Stimulated activated CD8-positive, alpha-beta memory T cell treated with anti-CD3 and anti-CD28 coated beads, Interleukin-7, amount 100 ng/mL, for 4 hours (primary cell): ENCODE results near the gene ZNF157.
"Not testable (repeated sequence)": the region's sequence is repeated elsewhere in the genome, so short reads cannot be mapped to it uniquely, and the experiment has no call there.

Experiments used
- DNase-seq, 2 donors: peaks; one replicate each; pipeline ENCODE4 v3.0.0-alpha.2; 2020; ENCODE audit warnings: low read depth in 2 of 2

ZNF157 gene

DNA sequence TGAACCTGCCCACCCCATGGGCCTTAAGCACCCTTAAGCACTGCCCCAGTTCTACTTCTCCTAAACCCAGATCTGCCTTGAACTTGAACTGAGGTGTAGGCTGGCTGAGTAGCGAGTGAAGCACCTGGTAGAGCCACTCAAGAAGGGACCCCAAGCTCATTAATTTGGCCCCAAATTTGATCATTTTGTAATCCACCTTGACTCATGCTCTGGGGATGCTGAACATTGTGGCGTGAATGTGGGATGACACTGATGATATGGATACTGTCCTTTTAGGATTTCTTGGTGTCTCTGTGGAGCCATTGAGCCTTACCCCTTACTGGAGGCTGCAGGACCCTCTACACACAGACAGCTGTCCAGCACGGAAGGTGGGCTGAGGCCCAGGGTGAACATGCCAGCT lies at the start of gene ZNF157:
ZNF157 (plus strand) TSS at position 301 of the 400 bp plus-strand sequence; CDS start at position 392, 91 bp downstream.
- DNase-seq = no peak

DNA sequence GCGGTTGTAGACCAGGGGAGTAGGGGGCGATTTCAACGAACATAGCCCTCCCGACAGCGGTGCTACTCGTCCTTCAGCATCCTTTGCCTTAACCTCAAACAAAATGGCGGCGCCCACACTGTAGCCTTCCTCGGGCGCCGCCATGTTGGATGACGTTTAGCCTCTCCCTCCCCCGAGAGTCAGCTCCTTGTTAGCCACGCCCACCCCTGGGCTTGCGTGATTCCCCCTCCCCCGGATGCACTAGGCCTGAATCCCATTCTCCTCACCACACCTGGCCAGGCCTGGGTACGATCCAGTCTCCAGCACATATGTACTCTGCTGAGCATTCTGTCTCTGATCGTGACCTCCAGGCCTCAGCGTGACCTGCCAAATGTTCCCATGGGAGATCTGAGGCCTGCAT lies 49.0 kb upstream of the ZNF157 start:
- no peak for DNase-seq

- no peak for DNase-seq
These were observed 48.5 kb upstream of the ZNF157 start for GRCh38 chrX:47321823-47322371.

GRCh38 chrX:47327902-47328301 lies 42.5 kb upstream of the ZNF157 start:
- no peak for DNase-seq

DNA sequence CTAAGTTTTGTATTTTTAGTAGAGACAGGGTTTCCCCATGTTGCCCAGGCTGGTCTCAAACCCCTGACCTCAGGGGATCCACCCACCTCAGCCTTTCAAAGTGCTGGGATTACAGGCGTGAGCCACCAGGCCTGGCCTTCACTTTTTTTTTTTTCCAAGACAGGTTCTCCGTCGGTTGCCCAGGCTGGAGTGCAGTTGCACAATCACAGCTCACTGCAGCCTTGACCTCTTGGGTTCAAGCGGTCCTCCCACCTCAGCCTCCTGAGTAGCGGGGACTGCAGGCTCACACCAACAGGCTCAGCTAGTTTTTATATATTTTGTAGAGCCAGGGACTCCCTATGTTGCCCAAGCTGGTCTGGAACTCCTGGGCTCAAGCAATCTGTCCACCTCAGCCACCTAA lies 37.6 kb upstream of the ZNF157 start:
- DNase-seq = not testable (repeated sequence)

DNA sequence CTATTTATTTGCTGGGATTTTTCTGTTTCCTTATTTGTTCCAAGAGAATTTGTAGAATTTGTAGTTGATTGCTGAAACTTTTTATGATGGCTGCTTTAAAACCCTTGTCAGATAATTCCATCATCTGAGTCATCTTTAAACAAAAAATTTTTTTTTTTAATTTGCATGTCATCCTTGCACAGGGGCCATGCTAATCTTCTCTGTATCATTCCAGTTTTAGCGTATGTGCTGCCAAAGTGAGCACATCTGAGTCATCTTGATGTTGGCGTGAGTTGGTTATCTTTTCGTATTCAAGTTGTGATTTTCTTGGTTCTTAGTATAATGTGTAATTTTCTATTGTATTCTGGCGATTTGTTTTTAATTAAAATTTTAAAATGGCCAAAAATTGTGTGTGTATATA lies 18.7 kb upstream of the ZNF157 start:
- no peak for DNase-seq

GRCh38 chrX:47358387-47359065 lies 11.9 kb upstream of the ZNF157 start:
- no peak for DNase-seq

- DNase-seq = no peak
These were observed 9.8 kb upstream of the ZNF157 start for GRCh38 chrX:47360423-47361179.

DNA sequence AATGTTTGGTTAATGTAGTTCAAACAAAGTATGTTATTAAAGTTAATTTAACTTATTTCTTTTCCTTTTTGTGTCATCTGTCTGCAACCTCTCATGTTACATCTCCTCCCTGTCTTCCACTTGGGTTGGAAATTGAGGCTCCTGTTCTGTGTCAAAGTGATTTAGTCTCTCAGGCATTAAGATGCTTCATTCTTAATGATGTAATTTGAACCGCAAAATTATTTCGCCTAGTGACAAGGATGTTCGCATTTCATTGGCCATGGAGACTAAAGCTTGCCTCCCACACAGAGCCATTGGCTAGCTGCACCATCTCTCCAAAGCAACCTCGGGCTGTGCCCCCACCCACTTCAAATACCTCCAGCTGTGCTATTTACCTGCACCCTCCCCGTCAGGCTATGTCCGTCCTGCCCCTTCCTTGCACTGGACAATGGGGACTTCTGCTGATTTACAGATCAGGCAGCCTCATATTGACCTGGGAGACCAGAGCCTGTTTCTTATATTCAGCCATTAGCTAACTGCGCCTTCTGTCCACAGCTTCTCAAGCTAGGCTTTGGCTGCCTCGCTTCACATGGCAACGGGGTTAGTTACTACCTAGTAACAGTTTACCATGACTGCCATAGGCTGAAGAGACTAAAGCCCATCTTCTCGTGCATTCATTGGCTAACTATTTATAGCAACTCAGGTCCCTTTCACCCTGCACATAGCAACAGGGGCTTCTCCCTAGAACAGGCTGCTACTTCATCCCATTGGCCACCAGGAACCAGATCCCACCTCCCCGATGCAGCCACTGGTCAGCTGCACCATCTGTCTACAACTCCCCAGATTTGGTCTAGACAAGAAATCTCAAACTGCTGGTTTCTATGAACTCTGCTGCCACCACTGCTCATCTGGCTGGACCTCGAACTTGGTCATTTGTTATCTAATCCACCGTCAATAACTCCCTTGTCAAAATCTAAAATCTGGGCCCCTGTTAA lies 8.6 kb upstream of the ZNF157 start:
- DNase-seq = peak in 1 of 2 donors; percentile 20

DNA sequence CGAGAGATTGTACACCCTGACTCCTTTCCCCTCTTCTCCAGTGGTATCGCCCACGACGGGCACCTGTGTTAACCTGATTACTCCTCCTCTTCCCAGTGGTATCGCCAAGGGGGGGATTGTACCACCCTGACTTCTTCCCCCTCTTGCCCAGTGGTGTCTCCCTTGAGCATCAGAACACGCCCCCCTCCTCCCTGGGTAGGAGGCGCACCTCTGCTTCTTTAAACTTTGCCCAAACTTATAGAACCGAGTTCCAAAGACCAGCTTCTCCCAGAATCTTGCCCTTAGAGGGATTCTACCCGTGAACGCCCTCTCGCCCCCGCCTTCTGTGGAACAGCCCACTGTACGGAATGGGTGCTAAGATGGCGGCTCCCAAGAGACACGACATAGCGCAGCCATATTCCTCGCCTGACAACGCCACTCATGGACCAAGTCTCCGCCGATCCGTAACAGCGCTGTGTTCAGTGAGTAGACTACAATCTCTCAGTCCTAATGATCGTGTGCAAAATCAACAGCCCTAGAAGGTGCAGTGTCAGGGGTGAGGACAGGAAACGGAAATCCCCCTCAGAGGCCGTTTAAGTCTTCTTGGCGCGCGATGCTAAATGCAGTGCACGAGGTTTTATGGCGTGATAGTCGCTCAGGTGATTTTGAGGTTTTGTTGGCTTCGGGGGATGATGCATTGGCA lies 4.2 kb upstream of the ZNF157 start:
- peak; percentile 51 to 55 for DNase-seq

DNA sequence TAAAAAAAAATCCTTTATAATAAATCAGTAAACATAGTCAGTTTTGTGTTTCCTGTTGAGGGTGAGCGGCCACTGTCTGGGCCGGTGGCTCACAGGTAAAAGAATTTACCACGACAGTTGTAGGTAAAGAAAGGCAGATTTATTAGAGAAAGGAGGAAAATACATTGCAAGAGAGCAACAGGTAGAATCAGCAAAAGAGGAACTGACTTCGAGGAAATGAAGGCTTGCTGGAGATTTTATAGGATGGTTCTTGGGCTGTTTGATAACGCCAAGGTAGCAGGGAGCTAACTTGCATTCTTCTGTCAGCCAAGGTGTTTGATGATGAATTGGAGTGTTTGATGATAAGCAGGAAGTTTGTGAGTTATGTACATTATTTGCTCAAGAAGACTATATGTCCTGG lies 2.8 kb downstream of the ZNF157 start:
- no peak for DNase-seq

GRCh38 chrX:47380268-47380667 lies 9.9 kb downstream of the ZNF157 start:
- peak; percentile 55 to 57 for DNase-seq

DNA sequence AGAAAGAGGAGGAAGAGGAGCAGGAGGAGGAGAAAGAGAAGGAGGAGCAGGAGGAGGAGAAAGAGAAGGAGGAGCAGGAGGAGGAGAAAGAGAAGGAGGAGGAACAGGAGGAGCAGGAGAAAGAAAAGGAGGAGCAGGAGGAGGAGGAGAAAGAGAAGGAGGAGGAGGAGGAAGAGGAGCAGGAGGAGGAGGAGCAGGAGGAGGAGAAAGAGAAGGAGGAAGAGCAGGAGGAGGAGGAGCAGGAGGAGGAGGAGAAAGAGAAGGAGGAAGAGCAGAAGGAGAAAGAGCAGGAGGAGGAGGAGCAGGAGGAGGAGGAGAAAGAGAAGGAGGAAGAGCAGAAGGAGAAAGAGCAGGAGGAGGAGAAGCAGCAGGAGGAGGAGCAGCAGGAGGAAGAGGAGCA lies 10.5 kb downstream of the ZNF157 start:
- DNase-seq = not testable (repeated sequence)

DNA sequence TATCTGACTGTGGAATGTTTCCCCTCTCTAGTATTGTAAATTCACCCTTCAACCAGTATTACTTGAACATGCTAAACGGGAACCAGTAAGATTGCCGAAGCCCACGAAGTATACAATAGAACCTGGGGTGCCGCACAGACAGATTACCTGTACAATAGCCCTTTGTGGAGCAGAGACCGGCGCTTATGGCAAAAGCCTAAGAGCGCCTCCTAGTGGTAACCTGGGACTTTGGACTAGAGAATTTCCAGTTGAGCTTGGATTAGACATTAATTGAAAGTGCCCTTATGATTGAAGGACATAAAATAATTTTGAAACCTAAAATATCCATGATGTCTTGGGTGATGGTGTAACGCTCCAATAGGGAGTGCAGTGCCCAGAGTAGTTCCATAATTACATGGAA lies 14.1 kb downstream of the ZNF157 start:
- DNase-seq = peak; percentile 47 to 53

- no peak for DNase-seq
These were observed 20.4 kb downstream of the ZNF157 start for GRCh38 chrX:47390780-47391179.

GRCh38 chrX:47413179-47413594 lies 42.8 kb downstream of the ZNF157 start:
- DNase-seq = no peak

DNA sequence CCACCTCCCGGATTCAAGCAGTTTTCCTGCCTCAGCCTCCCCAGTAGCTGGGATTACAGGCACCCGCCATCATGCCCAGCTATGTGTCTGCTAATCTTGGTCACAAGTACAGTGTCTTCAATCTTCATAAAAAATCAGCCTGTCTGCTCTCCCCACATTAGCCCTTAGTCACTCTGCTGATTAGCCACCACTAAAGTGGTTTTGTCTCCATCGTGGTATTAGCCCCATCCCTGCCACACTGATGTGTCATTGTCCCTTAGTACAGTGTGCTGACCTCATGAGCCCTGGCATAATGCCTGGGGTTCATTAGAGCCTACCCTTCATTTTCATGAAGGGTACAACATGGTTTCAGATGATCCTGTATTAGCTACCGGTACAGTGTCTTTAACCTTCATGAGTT lies 49.9 kb downstream of the ZNF157 start:
- no peak for DNase-seq

- no peak for DNase-seq
These were observed 50.6 kb downstream of the ZNF157 start for GRCh38 chrX:47420962-47421361.

GRCh38 chrX:47422444-47422843 lies 52.1 kb downstream of the ZNF157 start:
- no peak for DNase-seq

DNA sequence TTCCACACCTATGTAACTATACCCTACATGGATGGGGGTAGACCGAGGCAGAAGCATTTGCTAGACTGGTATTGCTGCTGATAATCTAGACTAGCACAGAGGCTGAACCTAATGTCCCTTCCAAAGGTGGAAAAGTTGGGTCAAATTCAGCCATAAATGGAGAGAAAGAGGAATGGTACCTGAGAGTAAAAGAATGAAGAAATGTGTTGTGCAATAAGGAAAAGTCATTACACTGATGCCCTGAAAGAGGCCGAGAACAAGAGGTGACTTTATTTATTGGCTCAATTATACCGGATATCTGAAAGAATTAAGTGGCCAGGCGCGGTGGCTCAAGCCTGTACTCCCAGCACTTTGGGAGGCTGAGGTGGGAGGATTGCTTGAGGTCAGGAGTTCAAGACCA lies 60.5 kb downstream of the ZNF157 start:
- DNase-seq = no peak

DNA sequence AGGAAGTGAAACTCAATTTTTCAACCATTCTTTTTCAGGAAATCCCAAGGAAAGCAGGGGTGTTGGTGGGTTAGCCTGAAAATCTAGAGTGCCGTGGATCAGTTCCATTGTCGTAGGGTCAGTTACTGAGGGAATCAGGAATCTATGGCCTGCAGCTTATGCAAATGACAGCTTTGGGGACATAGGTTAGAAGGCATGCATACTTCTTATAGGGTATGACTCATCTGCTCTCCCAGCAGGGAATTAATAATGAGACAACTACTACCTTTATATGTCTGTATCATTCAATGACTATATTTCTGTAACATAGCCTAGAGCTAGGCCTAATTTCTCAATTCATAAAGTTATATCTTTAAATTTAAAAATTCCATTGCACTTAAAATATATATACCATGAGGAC lies 76.1 kb downstream of the ZNF157 start:
- no peak for DNase-seq
